GM19467 (cell line): ENCODE data around the gene STRBP.
"Not testable (repeated sequence)": the region's sequence is repeated elsewhere in the genome, so short reads cannot be mapped to it uniquely, and the experiment has no call there.

Experiments
- ATAC-seq: cut with Tn5 transposase; IDR thresholded peaks from one replicate; pipeline ENCODE4 v1.9.1; 2021; ENCODE audit warnings: mild to moderate bottlenecking, moderate library complexity; ENCODE audit not compliant: unreplicated experiment

The STRBP gene

DNA sequence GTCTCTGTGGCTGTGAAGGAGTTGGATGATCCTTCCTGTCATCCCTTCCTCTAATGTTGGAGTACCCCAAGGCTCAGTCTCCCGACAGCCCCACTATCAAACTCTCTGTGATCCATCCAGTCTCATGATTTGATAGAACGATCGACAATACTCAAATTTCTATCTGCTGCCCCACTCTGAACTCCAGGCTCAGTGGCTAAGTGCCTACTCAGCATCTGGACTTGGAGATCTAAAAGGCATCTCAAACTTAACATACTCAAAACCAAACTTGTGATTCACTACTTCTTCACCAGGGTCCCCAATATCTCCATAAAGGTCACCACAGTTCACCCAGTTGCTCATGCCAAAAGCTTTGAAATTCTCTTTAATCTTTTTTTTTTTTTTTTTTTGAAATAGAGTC, 15.1 kb upstream of the STRBP start:
- no peak for ATAC-seq

- no peak for ATAC-seq
Measured at GRCh38 chr9:123283048-123283408, 14.6 kb upstream of the STRBP start.

- ATAC-seq, result no peak
Measured at GRCh38 chr9:123282362-123283047, 14.1 kb upstream of the STRBP start.

- ATAC-seq, result no peak
Measured at GRCh38 chr9:123281659-123282350, 13.4 kb upstream of the STRBP start.

DNA sequence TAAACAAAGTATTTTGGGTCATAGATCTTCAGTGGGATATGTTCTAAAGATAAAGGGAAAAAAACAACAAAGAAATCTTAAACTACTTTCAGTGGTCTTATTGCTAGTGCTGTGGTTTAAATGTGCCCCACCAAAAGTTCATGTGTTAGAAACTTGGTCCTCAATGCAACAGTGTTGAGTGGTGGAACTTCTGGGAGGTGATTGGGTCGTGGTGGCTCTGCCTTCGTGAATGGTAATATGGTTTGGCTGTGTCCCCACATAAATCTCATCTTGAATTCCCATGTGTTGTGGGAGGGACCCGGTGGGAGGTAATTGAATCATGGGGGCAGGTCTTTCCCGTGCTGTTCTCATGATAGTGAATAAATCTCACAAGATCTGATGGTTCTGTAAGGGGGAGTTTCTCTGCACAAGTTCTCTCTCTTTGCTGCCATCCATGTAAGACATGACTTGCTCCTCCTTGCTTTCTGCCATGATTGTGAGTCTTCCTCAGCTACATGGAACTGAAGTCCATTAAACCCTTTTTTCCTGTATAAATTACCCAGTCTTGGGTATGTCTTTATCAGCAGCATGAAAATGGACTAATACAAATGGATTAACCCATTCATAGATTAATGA, 10.6 kb upstream of the STRBP start:
- not testable (repeated sequence) for ATAC-seq

GRCh38 chr9:123278361-123278760, 10.0 kb upstream of the STRBP start:
- ATAC-seq, result no peak

DNA sequence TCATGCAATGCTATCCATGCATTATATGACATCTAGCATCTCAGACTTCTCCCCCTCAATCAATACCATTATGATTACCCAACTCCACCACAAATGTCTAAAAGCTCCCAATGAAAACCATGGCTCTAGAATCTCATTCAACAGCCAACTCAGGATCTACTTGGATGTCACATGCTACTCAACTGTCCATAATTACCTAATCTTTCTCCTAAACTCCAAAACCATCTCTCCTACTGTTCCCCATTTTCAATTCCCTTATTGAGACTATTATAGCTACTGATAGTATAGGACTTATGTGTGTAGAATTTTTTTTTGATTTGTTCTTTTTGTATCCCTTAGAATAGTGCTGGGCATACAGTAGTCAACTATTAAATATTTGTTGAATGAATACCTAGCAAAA, 8.2 kb upstream of the STRBP start:
- no peak for ATAC-seq

DNA sequence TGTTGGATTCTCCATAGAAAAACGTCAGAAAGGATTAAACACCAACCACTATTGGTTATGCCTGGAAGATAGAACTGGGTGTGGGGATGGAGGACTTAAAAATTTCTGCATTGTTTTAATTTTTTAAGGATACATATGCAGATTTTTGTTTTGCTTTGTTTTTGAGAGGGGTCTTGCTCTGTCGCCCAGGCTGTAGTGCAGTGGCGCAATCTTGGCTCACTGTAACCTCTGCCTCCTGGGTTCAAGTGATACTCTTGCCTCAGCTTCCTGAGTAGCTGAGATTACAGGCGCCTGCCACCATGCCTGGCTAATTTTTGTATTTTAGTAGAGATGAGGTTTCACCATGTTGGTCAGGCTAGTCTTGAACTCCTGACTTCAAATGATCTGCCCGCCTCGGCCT, 2.7 kb upstream of the STRBP start:
- not testable (repeated sequence) for ATAC-seq

GRCh38 chr9:123269281-123269680, 895 bp upstream of the STRBP start:
- ATAC-seq, result no peak

- ATAC-seq, result no peak
Measured at GRCh38 chr9:123268199-123268464, 254 bp downstream of the STRBP start.

- no peak for ATAC-seq
Measured at GRCh38 chr9:123267481-123268198, 746 bp downstream of the STRBP start.

DNA sequence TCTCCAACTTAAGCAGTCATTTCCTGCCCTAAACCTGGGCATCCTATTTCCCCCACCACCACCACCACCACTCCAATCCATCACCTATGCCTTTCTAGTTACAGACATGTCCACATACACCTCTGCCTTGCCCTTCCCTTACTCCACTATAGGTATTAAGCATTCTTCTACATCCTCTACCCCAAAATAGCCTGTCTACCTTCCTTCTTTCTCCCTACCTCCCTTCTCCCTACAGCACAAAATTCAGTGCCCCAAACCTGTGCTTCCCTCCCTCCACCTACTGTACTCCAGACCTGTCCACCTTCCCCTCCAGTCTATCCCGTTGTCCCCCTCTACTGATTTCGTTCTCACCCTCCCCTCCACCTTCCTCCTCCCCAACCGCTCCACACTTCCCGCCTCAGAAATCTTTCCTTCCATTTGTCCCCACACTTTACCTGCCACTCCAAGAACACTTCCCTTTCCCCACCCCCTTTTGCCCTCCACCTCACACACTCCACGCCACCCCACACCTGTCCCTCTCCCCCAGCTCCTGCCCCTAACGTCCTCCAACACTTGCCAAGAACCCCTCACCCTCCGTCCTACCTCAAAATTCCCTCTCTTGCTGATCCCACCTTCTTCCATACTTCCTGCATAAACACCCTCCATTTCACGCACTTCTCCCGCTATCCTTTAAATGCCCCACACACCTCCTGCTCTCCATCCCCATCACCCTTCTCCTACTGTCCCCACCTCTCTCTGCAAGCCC, 1.6 kb downstream of the STRBP start:
- ATAC-seq, result no peak

DNA sequence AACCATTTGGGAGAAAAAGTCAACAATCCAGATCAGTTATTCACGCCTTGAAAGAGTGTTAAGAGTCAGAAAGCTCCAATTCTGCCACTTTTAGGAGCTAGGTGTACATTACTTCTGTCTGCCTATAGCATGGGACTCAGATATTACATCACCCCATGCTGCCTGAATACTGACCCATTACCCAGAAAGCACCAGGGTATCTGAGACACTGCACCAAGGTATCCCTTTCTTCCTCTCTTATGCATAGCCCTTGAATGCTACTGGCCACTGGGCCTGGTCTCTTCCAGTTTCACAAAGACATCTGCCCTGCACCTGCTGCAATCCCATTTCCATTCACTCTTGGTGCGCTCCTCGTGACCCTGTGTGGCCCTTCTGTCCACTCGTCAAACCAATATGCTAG, 2.6 kb downstream of the STRBP start:
- no peak for ATAC-seq

DNA sequence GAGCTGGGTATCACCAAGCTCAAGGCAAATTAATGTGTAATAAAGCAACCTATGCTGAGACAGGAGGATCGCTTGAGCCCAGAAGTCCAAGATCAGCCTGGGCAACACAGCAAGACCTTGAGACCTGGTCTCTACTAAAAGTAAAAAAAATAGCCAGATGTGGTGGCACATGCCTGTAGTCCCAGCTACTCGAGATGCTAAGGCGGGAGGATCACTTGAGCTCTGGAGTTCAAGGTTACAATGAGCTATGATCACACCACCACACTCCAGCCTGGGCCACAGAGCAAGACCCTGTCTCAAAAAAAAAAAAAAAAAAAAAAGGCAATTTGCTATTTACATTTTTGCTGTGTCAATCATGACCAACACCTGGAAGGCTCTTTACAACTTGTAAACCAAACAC, 5.2 kb downstream of the STRBP start:
- no peak for ATAC-seq

DNA sequence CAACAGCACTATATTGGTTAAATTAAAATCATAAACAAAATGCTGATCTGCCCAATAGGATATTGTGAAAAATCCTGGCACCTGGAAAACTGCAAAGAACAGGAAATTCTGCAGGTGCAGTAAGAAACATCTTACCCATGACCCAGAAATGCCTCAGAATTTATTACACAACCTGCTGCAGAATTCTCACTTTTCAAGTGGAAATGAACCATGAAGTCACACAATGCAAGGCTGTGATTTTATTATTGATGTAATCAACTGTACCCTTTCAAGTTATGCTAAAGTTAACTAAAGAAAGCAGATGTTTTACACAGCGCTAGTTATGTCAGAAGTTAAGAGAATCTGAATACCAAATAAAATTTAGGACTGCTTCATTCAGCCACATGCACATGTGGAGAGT, 6.0 kb downstream of the STRBP start:
- ATAC-seq, result no peak

DNA sequence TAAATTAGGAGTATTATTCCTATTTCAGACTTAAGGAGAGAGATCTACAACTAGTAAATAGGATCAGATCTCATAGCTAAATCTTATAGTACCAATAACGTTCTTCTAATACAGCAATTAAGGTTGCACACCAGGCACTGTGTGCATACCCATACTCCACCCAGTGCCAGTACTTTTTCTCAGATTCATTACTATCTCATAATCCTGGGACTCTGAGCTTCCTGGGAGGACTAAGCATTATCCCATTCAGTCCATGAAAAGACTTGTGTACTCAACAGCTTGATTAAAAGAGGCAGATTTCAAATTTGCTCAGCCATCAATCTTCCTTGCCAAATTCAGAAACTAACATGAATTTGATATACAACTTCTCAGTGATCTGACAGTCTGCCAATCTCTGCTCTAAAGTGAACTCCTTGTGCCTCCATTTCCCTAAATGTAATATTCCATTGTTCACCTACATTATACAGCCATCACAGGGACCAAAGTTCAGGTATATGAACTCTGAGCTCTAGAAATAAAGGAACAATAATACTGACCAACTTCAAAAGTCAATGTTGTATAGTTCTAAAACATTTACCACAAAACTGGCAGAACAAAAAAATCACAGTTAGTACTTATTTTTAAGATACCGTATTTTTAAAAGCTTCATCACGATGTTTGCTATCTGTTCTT, 7.2 kb downstream of the STRBP start:
- ATAC-seq, result no peak

DNA sequence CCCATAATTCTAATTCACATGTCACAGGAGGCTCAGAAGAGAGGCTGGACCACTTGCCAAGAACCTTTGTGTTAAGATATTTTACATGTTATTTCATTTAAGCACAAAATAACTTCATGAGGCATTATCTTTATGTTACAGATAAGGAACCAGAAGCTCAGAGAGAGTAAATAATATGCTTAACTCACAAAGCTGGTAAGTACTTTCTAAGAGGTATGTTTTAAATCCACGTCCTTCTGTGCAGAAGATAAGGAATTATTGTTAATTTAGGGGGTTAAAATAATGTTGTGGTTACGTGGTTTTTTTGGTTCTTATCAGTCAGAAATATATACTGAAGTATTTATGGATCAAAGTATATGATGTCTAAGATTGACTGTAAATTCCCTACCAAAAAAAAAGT, 8.0 kb downstream of the STRBP start:
- ATAC-seq, result no peak

GRCh38 chr9:123257276-123257675, 11.1 kb downstream of the STRBP start:
- no peak for ATAC-seq

DNA sequence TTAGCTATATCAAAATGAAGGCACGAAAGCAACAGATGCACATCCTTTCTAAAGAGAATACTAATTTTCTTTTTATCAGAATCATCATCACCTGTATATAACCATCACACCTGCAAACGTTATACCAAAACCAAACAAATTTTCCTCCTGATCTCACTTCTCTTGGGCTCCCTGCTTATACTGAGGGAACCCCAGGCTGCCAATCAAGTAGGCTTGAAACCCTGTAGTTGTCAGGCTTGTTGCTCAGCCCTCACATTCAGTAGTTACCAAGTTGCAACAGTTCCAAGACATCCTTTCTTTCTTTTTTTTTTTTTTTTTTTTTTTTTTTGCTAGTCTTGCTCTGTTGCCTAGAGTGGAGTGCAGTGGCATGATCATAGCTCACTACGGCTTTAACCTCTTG, 12.7 kb downstream of the STRBP start:
- ATAC-seq, result no peak

GRCh38 chr9:123253204-123253603, 15.2 kb downstream of the STRBP start:
- no peak for ATAC-seq

DNA sequence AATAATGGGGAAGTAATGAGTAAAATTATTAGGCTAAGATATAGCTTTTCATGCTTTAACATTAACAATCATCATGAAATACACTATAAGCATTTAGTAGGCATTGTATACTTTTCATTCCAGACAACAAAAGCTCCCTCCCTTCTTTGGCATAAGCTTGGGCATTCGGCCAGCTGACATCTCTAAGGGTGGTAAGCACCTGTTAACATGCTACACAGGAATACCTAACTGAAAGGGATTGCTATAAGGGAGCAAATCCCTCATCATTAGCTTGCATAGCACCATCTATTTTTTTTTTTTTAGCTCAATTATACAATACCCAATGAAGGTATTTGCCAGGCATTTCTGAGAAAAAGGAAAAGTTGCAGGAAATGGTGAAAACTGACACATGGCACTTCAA, 16.6 kb downstream of the STRBP start:
- ATAC-seq, result no peak
